Progenitor cell of endocrine pancreas (in vitro differentiated cells): Measurements from ENCODE around the gene RBPJL. TPM values are rescaled to one million over a fixed set of nuclear protein-coding genes. Genes with fewer than 3 reads are reported as not detected.

Experiments
- DNase-seq: peaks from one replicate; pipeline ENCODE4 v3.0.0; 2021; ENCODE audit warnings: low spot score; ENCODE audit not compliant: unreplicated experiment
- H3K27ac Mint-ChIP-seq: 2 replicates; pipeline ENCODE4 v1.8.0; 2021; ENCODE audit warnings: mild to moderate bottlenecking, moderate library complexity, mixed read lengths
- H3K27me3 Mint-ChIP-seq: 2 replicates; pipeline ENCODE4 v1.8.0; 2021; ENCODE audit warnings: mixed read lengths
- H3K36me3 Mint-ChIP-seq: 2 replicates; pipeline ENCODE4 v1.8.0; 2022; ENCODE audit warnings: mixed read lengths; ENCODE audit not compliant: insufficient read depth
- H3K4me1 Mint-ChIP-seq: 2 replicates; pipeline ENCODE4 v1.8.0; 2021; ENCODE audit warnings: low read depth, mixed read lengths
- H3K4me3 Mint-ChIP-seq: 2 replicates; pipeline ENCODE4 v1.8.0; 2021; ENCODE audit warnings: low read depth, mild to moderate bottlenecking, moderate library complexity, mixed read lengths
- H3K9me3 Mint-ChIP-seq: 2 replicates; pipeline ENCODE4 v1.8.0; 2021; ENCODE audit warnings: low read depth, mixed read lengths
- long read RNA-seq: library from polyadenylated mRNA; unstranded; transcript quantifications from one replicate; pipeline ENCODE4 v2.0.0, GENCODE V29; 2020
- total RNA-seq: library from RNA; stranded (reverse); gene quantifications from 2 replicates; pipeline ENCODE4 v1.2.1, GENCODE V29; 2021
- TF ChIP-seq, protein P1 (sequence below): fragments of 200-600 bp; sonication (generic); IDR thresholded peaks from one replicate; pipeline ENCODE4 v1.5.0; 2021; ENCODE audit warnings: antibody characterized with exemption, mild to moderate bottlenecking; ENCODE audit not compliant: unreplicated experiment

The RBPJL gene, protein sequence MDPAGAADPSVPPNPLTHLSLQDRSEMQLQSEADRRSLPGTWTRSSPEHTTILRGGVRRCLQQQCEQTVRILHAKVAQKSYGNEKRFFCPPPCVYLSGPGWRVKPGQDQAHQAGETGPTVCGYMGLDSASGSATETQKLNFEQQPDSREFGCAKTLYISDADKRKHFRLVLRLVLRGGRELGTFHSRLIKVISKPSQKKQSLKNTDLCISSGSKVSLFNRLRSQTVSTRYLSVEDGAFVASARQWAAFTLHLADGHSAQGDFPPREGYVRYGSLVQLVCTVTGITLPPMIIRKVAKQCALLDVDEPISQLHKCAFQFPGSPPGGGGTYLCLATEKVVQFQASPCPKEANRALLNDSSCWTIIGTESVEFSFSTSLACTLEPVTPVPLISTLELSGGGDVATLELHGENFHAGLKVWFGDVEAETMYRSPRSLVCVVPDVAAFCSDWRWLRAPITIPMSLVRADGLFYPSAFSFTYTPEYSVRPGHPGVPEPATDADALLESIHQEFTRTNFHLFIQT
- total RNA-seq = 1.4 and 1.5 TPM in 2 replicates
- long read RNA-seq = 0 reads

DNA sequence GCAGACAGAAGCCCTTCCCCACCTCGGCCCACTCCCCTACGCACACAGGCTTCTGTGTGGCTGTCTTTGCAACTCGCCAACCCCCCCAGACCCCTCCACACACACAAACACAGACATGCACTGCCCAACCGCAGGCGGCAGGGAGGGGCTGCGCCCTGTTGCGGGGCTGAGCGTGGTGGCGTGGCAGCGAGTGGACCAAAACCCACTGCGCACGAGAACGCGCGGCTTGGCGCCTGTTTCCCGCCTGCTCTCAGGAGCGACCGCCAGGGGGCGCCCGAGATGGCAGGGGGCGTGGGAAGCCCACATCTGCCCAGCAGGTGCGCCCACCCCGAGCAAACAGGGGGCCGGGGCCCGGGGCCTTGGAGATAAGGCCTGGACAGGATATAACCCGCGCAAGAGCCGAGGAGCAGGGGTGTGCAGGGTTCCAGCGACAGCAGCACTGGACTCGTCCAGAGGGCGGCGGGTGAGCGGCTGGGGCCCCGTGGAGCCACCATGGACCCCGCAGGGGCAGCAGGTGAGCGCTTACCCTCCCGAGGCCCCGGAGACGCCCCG, at the start of gene RBPJL:
Gene RBPJL (plus strand): TSS at position 410 of the 552 bp plus-strand sequence. CDS start 83 bp downstream, at position 493.
- H3K27me3 Mint-ChIP-seq = peaks cover 41% of the 10 kb centered on the region
- H3K36me3 Mint-ChIP-seq = no peaks in the 10 kb centered on the region
- peaks cover 2% of the 10 kb centered on the region for H3K4me1 Mint-ChIP-seq
- no peak within 1 kb of the TSS for H3K27ac Mint-ChIP-seq
- peaks cover 6% of the 10 kb centered on the region for H3K9me3 Mint-ChIP-seq
- no peak within 1 kb of the TSS for H3K4me3 Mint-ChIP-seq
- peak; percentile 53 for DNase-seq
- TF ChIP-seq, protein P1, sequence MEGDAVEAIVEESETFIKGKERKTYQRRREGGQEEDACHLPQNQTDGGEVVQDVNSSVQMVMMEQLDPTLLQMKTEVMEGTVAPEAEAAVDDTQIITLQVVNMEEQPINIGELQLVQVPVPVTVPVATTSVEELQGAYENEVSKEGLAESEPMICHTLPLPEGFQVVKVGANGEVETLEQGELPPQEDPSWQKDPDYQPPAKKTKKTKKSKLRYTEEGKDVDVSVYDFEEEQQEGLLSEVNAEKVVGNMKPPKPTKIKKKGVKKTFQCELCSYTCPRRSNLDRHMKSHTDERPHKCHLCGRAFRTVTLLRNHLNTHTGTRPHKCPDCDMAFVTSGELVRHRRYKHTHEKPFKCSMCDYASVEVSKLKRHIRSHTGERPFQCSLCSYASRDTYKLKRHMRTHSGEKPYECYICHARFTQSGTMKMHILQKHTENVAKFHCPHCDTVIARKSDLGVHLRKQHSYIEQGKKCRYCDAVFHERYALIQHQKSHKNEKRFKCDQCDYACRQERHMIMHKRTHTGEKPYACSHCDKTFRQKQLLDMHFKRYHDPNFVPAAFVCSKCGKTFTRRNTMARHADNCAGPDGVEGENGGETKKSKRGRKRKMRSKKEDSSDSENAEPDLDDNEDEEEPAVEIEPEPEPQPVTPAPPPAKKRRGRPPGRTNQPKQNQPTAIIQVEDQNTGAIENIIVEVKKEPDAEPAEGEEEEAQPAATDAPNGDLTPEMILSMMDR = peak; percentile 81

GRCh38 chr20:45257161-45257560, 49.5 kb upstream of the RBPJL start:
- H3K27ac Mint-ChIP-seq = no peak overlapping the region
- H3K4me3 Mint-ChIP-seq = no peak overlapping the region
- DNase-seq = no peak
- no peaks in the 10 kb centered on the region for H3K9me3 Mint-ChIP-seq
- TF ChIP-seq, protein P1 = no peak
- H3K27me3 Mint-ChIP-seq = peaks cover 32% of the 10 kb centered on the region
- H3K36me3 Mint-ChIP-seq = no peaks in the 10 kb centered on the region
- no peaks in the 10 kb centered on the region for H3K4me1 Mint-ChIP-seq

DNA sequence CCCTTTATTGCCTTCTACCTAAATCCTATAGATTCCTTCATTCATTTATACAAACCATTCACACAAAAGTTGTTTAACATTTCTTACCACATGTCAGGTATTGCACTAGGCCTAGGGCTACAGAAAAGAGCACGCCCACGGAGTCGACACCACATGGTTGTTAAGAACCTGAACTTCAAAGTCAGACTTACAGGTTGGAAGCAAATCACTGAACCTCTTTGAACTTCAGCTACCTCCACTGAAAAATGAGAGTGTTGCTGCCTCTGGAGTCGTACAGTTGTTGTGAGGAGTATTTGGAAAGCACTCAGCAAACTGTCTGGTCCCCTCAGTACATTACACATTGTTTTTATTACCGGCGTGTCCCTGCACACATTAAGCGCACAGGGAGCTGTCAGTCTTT, 48.9 kb upstream of the RBPJL start:
- Mint-ChIP-seq H3K9me3 (no peaks in the 10 kb centered on the region), H3K36me3 (no peaks in the 10 kb centered on the region), H3K4me3 (no peak overlapping the region), H3K4me1 (no peaks in the 10 kb centered on the region), H3K27me3 (peaks cover 31% of the 10 kb centered on the region), H3K27ac (no peak overlapping the region)
- TF ChIP-seq, protein P1 = no peak
- DNase-seq = no peak

DNA sequence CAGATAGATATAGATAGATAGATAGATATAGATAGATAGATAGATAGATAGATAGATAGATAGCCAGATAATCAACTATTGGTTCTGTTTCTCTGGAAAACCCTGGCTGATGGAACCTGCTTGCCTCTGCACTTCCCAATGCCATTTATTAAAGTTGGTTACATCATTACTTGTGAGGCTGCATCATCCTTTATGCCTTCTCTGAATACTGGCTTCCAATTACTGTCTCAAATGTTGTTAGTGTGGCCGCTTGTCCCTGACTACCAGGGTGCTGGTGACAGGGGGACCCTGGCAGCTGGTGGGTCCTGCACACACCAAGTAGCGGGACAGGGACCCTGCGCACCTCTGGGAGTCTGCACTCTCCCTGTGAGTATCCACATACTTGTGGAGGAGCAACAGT, 48.4 kb upstream of the RBPJL start:
- no peaks in the 10 kb centered on the region for H3K4me1 Mint-ChIP-seq
- H3K9me3 Mint-ChIP-seq = no peaks in the 10 kb centered on the region
- H3K27me3 Mint-ChIP-seq = peaks cover 34% of the 10 kb centered on the region
- DNase-seq = no peak
- H3K36me3 Mint-ChIP-seq = no peaks in the 10 kb centered on the region
- H3K4me3 Mint-ChIP-seq = no peak overlapping the region
- TF ChIP-seq, protein P1 = no peak
- no peak overlapping the region for H3K27ac Mint-ChIP-seq

DNA sequence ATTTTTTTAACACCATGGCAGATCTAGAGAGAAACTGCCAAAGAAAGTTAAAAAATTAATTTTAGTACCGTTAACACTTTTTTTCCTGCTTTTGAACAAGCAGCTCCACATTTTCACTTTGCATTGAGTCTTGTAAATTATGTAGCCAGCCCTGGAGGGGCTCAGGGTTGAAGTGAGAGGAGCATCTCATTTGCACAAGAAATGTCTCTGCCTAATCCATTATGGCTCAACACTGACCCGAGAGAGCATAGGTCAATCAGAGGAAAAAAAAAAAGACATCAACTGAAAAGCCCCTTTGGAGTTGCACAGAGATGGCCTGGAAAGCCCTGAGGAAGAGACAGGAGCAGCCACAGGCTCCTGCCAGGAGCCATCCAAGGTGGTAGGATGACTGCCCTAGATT, 48.0 kb upstream of the RBPJL start:
- TF ChIP-seq, protein P1 = no peak
- no peak for DNase-seq
- no peaks in the 10 kb centered on the region for H3K36me3 Mint-ChIP-seq
- peaks cover 31% of the 10 kb centered on the region for H3K27me3 Mint-ChIP-seq
- H3K9me3 Mint-ChIP-seq = no peaks in the 10 kb centered on the region
- H3K4me1 Mint-ChIP-seq = no peaks in the 10 kb centered on the region
- no peak overlapping the region for H3K27ac Mint-ChIP-seq
- no peak overlapping the region for H3K4me3 Mint-ChIP-seq
